HG02623 (cell line): Measurements from ENCODE around the gene DDIT4.
A peak's percentile ranks its signal among the peaks of the same experiment; 100 is the strongest.

Source experiments
- ATAC-seq: cut with Tn5 transposase; IDR thresholded peaks from one replicate; pipeline ENCODE4 v1.9.1; 2021; ENCODE audit warnings: moderate library complexity; ENCODE audit not compliant: unreplicated experiment

Gene DDIT4

GRCh38 chr10:72315054-72315453, 41.3 kb downstream of the DDIT4 start:
- ATAC-seq, result no peak

GRCh38 chr10:72315611-72316385, 42.1 kb downstream of the DDIT4 start:
- ATAC-seq, result no peak

DNA sequence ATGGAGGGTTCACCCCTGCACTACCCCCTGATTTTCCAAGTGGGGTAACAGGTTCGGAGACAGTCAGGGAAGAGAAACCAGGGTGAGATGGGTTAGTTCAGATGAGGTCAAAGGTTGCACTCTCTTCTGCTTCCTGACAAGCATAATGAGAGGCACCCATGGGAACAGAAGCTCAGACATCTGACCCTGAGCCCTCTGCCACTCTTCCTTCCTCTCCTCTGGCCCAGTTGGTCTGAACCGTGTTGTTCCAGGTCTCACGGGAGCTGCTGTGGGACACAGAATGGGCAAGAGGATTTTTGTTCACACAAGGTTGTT, 42.6 kb downstream of the DDIT4 start:
- no peak for ATAC-seq

DNA sequence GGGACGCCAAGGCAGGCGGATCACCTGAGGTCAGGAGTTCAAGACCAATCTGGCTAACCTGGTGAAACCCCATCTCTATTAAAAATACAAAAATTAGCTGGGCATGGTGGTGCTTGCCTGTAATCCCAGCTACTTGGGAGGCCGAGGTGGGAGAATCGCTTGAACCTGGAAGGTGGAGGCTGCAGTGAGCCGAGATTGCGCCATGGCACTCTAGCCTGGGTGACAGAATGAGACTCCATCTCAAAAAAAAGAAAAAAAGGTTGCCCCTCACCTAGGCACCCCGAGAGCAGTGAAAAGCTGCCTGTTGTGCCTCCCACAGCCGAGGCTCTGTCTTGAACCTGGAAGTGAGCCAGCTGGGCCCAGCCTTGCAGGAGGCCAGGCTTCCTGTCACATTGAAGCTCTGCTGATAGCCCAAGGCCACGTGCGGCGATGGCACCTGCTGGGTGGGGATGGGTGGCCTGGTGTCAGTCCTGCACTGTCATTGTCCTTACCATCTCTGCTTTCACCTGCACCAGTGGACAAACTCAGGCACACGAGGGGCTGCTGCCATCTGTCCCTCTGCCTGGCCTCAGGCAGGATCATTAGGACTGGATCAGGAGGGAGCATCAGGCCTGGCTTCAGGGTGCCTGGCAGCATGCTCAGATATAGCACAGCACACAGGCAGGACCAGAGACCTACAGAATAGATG, 43.2 kb downstream of the DDIT4 start:
- ATAC-seq, result no peak

GRCh38 chr10:72318418-72319262, 44.9 kb downstream of the DDIT4 start:
- no peak for ATAC-seq

DNA sequence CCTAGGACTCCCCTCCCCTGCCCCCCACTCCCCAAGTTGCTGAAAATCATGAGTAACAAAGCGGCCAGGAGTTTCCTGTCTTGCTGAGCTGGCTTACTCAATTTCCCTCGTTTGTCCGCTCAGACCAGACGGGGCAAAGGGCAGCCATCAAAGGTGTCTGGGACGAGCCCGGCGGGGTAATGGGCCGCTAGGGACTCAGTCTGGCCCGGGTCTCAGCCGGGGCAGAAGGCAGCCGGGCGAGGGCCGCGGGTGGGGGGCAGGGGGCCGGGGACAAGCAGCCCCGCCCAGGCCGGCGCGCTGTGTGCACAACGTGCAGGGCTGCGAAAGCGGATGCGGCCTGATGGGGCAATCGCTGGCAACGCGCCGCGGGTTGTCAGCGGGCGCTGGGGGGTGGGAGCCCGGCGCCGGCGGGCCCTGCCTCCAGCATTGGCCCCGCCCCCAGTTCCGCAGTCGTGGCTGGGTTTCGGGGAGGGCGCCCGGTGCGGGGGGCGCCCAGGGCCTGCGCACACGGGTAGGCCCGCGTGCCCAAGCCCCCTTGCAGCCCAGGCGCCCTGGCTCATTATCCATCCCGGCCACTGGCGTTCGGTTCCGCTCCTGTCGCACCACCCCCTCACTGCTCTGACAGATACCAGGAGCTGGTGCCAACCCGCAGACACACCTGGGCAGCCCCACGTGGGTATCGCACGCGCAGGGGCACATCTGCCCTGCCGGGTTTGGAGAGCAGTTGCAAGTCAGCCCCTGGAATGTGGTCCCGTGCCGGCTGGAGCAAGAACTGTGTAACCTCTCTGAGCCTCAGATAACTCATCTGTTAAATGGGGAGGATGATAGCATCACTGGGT, 45.9 kb downstream of the DDIT4 start:
- peak; percentile 52 for ATAC-seq

GRCh38 chr10:72320676-72321247, 47.0 kb downstream of the DDIT4 start:
- peak; percentile 54 for ATAC-seq

DNA sequence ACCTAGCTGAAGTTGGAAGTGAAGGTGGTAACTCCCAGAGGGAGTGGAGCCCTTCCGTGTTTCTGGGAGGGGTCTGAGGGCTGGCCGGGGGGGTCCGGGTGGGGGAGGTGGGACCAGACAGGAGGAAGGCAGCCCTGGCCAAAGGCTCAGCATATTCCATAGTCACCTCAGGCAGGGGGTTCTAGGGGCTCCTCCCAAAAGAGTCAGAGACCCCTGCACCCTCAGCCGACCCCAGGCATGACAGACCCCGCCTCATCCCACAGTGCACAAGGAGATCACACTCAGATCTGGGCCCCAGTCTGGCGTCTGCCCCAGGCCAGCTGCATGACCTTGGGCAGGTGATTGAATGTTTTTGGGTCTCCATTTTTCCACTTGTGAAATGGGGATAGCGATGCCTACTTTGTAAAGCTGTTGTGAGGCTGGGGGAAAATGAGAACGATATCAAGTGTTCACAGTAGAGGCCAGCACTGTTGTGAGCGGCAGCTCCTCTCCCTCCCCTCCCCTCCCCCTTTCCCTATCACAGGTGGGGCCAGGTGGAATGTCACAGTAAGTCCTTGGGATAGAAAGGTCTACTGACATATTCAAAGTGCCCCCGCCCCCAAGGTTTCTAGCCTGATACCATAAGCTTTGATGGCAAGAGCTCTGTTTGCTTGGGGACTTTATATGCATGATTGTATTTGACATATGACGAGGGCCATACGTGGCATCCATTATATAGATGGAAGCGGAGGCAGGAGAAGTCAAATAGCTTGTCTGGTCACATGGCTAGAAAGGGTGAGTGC, 47.7 kb downstream of the DDIT4 start:
- no peak for ATAC-seq

DNA sequence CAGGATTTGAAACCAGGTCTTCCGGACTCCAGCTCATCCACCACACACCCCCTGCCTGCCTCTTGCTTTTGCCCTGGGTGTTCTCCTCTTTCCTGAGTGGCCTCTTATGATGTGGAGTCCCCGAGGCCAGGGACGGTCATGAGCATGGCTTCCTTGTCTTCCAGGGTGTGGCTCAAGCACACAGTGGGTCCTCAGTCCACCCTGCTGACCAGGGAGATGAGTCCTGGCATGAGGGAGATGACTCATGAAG, 48.2 kb downstream of the DDIT4 start:
- ATAC-seq, result no peak

DNA sequence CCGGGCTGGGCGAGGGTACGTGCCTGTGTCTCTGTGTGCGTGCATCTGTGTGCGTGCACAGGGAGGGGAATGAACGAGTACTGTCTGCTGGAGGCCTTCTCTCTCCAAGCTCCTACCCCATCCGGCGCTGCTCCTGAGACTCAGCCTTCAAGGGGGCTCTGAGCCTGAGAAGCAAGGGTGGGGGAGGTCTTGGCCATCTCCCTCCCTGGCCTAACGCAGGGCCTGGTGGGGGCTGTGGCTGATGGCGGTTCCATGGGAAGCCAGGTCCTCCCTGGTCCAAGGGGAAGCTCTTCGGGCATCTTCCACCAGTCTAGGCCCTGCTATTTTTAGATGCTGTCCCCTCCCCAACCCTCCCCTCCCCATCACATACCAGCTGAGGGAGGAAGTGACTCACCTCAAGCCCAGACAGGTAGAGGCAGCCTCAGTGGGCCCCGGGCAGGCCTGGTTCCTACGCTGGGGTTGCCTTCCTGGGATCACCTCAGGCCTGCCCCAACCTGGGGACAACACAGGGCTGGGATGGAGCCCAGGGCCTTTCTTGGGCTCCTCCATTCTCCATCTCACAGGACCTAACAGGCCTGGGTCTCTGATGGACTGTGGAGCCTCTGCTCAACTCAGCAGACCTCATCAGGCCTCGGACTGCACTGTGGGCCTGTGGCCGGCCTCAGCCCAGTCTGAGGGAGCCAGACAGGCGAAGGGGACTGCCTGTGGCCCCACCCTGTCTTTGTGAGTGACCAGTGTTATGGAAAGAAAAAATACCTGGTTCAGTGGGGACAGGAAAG, 48.7 kb downstream of the DDIT4 start:
- no peak for ATAC-seq

DNA sequence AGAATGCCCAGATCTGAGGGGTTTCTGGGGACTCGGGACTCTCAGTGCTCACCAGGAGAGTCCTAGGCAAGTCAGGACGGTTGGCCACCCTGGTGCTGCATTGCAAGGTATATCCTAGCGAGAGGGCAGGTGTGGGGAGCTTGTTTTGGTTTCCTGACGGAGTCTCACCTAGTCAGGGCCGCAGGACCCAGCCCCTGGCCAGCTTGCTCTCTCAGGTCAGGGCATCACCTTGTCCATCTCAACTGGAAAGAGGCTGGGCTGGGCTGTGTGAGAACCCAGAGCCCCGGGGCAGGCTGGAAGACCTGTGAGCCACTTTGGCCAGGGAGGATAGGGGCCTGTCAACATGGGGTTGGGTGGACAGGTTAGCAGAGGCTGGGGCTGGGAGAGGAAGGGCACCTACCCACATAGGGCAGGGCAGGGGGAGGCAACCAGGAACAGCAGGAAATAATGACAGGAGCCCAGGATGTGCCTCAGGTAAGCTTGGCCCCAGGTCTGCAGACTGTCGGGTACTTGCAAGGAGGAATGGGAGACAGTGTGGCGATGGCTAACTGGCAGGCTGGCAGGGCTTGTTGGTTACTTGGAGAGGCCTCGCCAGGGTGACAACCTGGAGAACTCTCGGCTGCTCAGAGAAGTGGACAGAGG, 49.5 kb downstream of the DDIT4 start:
- ATAC-seq, result no peak

DNA sequence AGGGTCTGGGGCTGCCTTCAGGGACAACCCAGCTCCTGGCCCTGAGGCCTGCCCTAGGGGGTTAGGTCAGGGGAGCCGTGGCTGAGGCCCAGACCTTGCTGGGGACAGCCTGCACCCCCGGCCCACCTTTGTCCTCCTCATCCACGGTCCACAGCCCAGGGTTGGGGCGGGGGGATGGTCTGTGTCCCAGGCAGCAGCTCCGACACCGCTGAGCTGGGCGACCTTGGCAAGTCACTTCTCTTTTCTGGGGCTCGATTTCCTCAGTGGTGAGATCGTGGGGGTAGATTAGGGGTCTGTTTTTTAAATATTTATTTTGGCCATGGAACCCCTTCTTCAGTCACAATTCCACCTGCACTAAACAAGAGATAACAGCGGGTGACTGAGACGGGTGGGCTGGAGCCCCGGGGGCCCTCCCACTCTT, 50.1 kb downstream of the DDIT4 start:
- no peak for ATAC-seq
